ENCODE measurements around the gene TNFRSF1A. TPM values are rescaled to one million over a fixed set of nuclear protein-coding genes. Genes with fewer than 3 reads are reported as not detected.

Gene TNFRSF1A
- total and polyA plus RNA-seq, 2 of the 13 experiments (the other 11 are each of a cell fraction or from before 2014, with no cell fraction given) = 41.5 to 61.2 TPM

DNA sequence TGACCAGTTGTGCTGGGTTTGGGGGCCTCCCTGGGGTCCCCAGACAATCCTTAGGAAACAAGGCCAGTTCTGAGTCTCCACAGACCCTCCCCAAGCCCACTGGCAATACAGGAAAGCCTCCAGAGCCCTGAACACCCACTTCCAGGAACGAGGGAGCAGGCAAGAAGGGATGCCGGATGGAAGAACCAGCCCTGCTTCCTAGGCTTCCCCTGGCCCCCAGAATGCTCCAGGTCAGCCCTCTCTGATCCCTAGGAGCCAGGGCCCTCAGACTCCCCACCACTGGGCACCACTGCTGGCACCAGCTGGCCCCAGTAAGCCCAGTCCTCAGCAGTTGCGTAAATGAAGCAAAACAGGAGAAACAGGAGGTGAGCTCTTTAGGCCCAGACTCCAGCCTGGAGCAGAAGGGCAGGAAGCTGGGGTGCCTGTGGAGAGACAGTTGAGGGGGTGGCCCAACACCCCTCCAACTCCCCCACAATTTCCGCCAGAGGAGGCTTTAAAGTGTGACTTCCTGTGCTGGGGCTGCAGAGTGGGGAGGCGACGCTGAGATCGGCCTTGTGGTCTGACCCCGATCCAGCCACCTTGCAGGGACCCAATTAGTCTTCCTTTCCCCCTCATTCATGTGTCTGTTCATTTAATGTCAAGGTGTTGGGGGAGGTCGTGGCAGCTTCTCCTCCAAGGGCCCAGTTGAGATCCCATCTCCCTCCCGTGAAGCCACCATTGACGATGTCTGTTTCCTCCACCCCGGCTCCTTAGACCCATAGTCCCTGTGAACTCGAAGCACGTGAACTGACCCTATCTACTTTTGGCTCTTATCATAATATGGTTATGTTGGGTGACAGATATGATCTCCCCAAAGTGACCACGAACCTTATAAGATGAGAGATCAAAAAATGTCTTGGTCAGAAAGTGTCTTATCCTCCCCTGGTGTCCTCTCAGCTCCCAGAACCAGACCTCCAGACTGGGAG is 4.7 kb downstream of the TNFRSF1A start:
- 26% methylated on average over 13 of the region's 15 CpGs for WGBS (ENCODE audit: low lambda C conversion rate)
- ChIA-PET POLR2A (interaction anchor here (0.6 to 11.0 kb wide), 33 partner anchors 8 to 352 kb away, joined by 3 to 278 read pairs (median 14); partner anchors contain the start of genes GAPDH, LTBR, MRPL51 and PLEKHG6), CTCF (ENCODE audit: low intra/inter-chr PET ratio, low total read pairs) (no interaction called here)
- Histone ChIP-seq H3K4me3 (replicated peaks in 1 of 3; ENCODE audit: insufficient read depth in 1 of 3, low read depth in 2 of 3, low read length in 3 of 3) (peak overlapping the region; percentile 41 to 99 (median 58)), H3K4me1 (ENCODE audit: insufficient read depth, low read length) (peaks cover 65% of the 10 kb centered on the region), H2AFZ (ENCODE audit: low read length) (no peak overlapping the region), H3K79me2 (ENCODE audit: insufficient read depth, low read length) (peaks cover 70% of the 10 kb centered on the region), H3K36me3 (replicated peaks in 1 of 2; ENCODE audit: control insufficient read depth in 1 of 2, insufficient read depth in 2 of 2, low read length in 2 of 2) (peaks cover 13 to 23% of the 10 kb centered on the region in 2 experiments; a peak in 4 of 5 replicates), H3K27me3 (ENCODE audit: control insufficient read depth in 1 of 2, insufficient read depth in 2 of 2, low read length in 2 of 2) (no peaks in the 10 kb centered on the region; a peak in 1 of 5 replicates), H3K9me3 (ENCODE audit: low read length) (no peaks in the 10 kb centered on the region), H3K4me2 (ENCODE audit: low read depth, low read length) (peak overlapping the region; percentile 96), H4K20me1 (ENCODE audit: insufficient read depth, low read length) (no peaks in the 10 kb centered on the region; the same call in 1 of the 2 replicates), H3K9ac (ENCODE audit: insufficient read depth, low read depth, low read length) (peak overlapping the region; percentile 95), H3K27ac (ENCODE audit: extremely low read length, insufficient read depth, low read length) (peak overlapping the region; percentile 97)
- BruUV-seq (replicated peaks) = TSS peak; percentile 75
- in situ Hi-C loops (cut with HindIII; ENCODE audit: extremely low pct_ligation_motif_present, low pct_unique_long_range_greater_than_20kb) = loop anchor here (5.0 kb wide), 1 partner anchor 35 kb away; no protein-coding TSS in a partner anchor
- intact Hi-C loops (cut with micrococcal nuclease; ENCODE audit: unreplicated experiment) = loop anchor here (2.0 to 10.0 kb wide), 3 partner anchors 40 to 128 kb away; no protein-coding TSS in a partner anchor
- peak; percentile 28 for FAIRE-seq
- ATAC-seq = peak; percentile 10
- no peak for DNase-seq (ENCODE audit: low spot score)
- TF ChIP-seq, protein P1, sequence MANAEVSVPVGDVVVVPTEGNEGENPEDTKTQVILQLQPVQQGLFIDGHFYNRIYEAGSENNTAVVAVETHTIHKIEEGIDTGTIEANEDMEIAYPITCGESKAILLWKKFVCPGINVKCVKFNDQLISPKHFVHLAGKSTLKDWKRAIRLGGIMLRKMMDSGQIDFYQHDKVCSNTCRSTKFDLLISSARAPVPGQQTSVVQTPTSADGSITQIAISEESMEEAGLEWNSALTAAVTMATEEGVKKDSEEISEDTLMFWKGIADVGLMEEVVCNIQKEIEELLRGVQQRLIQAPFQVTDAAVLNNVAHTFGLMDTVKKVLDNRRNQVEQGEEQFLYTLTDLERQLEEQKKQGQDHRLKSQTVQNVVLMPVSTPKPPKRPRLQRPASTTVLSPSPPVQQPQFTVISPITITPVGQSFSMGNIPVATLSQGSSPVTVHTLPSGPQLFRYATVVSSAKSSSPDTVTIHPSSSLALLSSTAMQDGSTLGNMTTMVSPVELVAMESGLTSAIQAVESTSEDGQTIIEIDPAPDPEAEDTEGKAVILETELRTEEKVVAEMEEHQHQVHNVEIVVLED (CRISPR knock-in tag; IDR thresholded peaks at IDR 0.05; ENCODE audit: borderline replicate concordance) = peak; percentile 40; the same call in 1 of the 2 replicates
- TF ChIP-seq ZNF136 (CRISPR knock-in tag; IDR thresholded peaks at IDR 0.05; ENCODE audit: low read depth) (0 out of 2 replicates have a peak, but pooled peaks have one; percentile 58), EEA1 (CRISPR knock-in tag; IDR thresholded peaks at IDR 0.05; ENCODE audit: borderline replicate concordance) (peak; percentile 42; the same call in 1 of the 2 replicates), ZNF674 (CRISPR knock-in tag; IDR thresholded peaks at IDR 0.05; ENCODE audit: low read depth) (0 out of 2 replicates have a peak, but pooled peaks have one; percentile 82), ZNF337 (CRISPR knock-in tag; IDR thresholded peaks at IDR 0.05; ENCODE audit: borderline replicate concordance, low read depth) (peak; percentile 53; the same call in 1 of the 2 replicates), NR2F6 (IDR thresholded peaks at IDR 0.05) (no peak), NR2F6 (CRISPR knock-in tag; IDR thresholded peaks at IDR 0.05) (no peak), ZBTB3 (CRISPR knock-in tag; IDR thresholded peaks at IDR 0.05; ENCODE audit: borderline replicate concordance, low read depth) (no peak), ZNF44 (CRISPR knock-in tag; IDR thresholded peaks at IDR 0.05) (0 out of 2 replicates have a peak, but pooled peaks have one; percentile 75), ZNF558 (CRISPR knock-in tag; IDR thresholded peaks at IDR 0.05; ENCODE audit: borderline replicate concordance) (0 out of 2 replicates have a peak, but pooled peaks have one; percentile 43), ZC3H13 (CRISPR knock-in tag; IDR thresholded peaks at IDR 0.05) (no peak; the same call in 1 of the 2 replicates), TRIM24 (CRISPR knock-in tag; IDR thresholded peaks at IDR 0.05) (no peak)
- TF ChIP-seq, protein P2, sequence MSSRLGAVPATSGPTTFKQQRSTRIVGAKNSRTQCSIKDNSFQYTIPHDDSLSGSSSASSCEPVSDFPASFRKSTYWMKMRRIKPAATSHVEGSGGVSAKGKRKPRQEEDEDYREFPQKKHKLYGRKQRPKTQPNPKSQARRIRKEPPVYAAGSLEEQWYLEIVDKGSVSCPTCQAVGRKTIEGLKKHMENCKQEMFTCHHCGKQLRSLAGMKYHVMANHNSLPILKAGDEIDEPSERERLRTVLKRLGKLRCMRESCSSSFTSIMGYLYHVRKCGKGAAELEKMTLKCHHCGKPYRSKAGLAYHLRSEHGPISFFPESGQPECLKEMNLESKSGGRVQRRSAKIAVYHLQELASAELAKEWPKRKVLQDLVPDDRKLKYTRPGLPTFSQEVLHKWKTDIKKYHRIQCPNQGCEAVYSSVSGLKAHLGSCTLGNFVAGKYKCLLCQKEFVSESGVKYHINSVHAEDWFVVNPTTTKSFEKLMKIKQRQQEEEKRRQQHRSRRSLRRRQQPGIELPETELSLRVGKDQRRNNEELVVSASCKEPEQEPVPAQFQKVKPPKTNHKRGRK (CRISPR knock-in tag; IDR thresholded peaks at IDR 0.05) = no peak
- TF ChIP-seq, protein P3, sequence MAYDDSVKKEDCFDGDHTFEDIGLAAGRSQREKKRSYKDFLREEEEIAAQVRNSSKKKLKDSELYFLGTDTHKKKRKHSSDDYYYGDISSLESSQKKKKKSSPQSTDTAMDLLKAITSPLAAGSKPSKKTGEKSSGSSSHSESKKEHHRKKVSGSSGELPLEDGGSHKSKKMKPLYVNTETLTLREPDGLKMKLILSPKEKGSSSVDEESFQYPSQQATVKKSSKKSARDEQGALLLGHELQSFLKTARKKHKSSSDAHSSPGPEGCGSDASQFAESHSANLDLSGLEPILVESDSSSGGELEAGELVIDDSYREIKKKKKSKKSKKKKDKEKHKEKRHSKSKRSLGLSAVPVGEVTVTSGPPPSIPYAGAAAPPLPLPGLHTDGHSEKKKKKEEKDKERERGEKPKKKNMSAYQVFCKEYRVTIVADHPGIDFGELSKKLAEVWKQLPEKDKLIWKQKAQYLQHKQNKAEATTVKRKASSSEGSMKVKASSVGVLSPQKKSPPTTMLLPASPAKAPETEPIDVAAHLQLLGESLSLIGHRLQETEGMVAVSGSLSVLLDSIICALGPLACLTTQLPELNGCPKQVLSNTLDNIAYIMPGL (CRISPR knock-in tag; IDR thresholded peaks at IDR 0.05; ENCODE audit: borderline replicate concordance in 1 of 2, low read depth in 1 of 2) = peak in 1 of 2 experiments; percentile 56; a peak in 1 of 4 replicates
